T47D (cell line): ENCODE results near the gene UBXN4.
"Not testable (repeated sequence)": the region's sequence is repeated elsewhere in the genome, so short reads cannot be mapped to it uniquely, and the experiment has no call there.

Experiments used
- DNase-seq, 2 experiments: peaks; one replicate each; pipeline versions ENCODE4 v3.0.0 to v3.0.0-alpha.2; 2011 to 2012; ENCODE audit warnings: low read depth in 1 of 2, low spot score in 1 of 2
- JUND ChIP-seq: IDR thresholded peaks from 2 replicates; pipeline ENCODE4 v1.6.1; 2012; ENCODE audit warnings: low read depth
- in situ Hi-C: cut with HindIII; loops from 2 replicates; pipeline ENCODE4 v1.10.0; 2016; ENCODE audit warnings: low sequenced_read_pairs, low pct_unique_long_range_greater_than_20kb

The UBXN4 gene, protein sequence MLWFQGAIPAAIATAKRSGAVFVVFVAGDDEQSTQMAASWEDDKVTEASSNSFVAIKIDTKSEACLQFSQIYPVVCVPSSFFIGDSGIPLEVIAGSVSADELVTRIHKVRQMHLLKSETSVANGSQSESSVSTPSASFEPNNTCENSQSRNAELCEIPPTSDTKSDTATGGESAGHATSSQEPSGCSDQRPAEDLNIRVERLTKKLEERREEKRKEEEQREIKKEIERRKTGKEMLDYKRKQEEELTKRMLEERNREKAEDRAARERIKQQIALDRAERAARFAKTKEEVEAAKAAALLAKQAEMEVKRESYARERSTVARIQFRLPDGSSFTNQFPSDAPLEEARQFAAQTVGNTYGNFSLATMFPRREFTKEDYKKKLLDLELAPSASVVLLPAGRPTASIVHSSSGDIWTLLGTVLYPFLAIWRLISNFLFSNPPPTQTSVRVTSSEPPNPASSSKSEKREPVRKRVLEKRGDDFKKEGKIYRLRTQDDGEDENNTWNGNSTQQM

DNA sequence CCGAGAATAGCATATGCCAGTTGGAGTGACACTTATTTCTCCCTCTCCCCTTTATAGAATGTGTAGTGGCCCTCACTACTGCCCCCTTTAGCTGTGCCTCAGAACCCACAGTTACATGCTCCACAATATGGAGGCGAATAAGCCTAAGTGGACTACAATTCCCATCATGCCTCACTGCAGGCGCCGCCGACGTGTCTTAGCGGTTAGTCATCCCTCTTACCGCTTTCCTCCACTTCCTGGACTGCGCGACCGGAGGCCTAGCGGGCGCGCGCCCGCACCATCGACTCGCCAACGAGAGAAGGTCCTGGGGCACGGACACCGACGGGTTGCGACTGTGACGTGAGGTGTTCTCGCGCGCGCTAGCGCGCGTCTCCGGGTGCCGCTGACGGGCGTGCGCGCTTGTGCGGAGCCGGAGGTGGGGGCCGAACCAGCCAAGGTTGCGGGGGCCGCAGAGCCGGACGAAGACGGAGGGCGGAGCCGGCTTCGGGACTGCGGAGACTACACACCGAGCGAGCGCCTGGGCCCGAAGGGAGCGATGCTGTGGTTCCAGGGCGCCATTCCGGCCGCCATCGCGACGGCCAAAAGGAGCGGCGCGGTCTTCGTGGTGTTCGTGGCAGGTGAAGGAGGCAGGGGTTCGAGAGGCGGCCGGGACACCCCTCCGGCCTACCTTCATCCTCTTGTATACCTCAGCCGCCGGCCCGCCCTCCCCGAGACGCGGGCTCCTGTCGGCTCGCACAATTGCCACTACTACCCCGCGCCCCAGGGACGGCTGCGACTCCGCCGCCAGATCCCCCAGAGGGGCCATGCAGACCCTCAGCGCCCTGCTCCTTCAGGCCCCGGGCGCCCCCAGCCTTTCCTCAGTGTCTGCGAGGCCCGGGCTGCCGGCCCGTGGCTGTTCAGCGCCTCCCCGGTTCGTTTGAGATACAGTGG is at the start of gene UBXN4:
Gene UBXN4, plus strand, starts transcription at position 461 of the 930 bp plus-strand sequence. Its CDS starts 75 bp downstream, at position 536.
- DNase-seq, result peak; percentile 78 to 98
- TF ChIP-seq JUND, result no peak
- in situ Hi-C loops, result no loop called here

DNA sequence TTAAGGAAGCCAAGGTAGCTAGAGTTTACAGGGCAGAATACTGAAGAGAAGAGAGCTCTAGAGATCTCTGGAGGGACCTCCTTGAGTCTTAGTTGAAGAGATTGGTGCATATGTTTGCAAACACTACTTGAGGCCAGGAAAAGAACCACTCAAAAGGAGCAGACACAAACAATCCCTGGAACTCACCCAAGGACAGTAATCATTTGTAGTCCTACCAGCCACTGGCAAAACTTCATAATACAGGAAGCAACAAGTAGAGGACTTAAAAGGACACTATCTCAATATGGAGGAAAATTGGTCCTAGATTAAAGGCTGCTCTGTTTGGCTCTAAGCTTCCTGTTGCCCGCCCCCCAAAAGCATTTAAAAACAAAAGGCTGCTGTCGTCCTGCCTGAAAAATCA is 46.9 kb upstream of the UBXN4 start:
- no peak for TF ChIP-seq JUND
- DNase-seq, result no peak

DNA sequence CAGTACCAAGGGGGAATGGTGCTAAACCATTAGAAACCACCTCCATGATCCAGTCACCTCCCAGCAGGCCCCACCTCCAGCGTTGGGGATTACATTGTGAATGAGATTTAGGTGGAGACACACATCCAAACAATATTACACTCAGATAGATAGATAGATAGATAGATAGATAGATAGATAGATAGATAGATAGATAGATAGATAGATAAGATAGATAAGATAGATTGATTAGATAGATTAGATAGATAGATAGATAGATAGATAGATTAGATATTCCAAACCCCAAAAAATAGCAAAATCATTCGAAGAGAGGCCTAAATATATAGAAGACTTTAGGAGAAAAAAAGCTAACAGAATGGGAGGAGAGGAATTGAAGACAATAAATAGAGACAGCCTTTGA is 42.8 kb upstream of the UBXN4 start:
- TF ChIP-seq JUND, result no peak
- in situ Hi-C loops, result no loop called here
- no peak for DNase-seq

More for the DNA sequence above, 46.9 kb upstream of the UBXN4 start:
- in situ Hi-C loops, result no loop called here

DNA sequence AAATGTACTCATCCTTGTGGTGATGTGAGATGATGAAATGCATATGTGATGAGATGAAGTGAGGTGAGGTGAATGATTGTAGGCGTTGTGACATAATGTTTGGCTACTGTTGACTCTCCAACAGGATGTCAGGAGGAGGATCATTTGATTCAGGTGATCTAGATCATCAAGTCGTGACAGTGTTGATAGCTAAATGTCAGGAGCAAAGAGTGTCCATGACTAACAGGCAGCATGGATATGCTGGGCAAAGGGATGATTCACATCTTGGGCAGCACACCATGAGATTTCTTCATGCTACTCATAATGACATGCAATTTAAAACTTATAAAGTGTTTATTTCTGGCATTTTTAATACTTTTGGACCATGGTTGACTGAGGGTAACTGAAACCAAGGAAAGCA is 40.2 kb upstream of the UBXN4 start:
- no peak for DNase-seq
- in situ Hi-C loops, result no loop called here
- TF ChIP-seq JUND, result no peak

DNA sequence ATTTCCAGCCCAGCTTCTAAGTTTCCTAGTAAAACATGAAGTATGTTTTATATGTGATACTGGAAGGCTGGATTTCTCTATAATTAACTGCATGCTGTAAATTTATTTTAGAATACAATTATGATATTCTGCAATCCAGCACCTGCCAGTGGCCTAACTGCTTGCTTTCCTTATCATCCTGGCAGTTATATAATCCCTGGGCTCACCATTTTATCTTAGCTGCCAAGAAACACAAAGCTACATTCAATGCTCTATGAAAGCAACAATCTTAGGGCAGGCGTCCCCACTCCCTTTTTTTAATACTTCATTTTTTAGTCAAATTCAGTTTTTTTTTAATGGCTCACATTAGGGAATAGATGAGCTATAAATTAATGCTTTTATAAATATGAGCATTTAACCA is 38.4 kb upstream of the UBXN4 start:
- in situ Hi-C loops, result no loop called here
- TF ChIP-seq JUND, result no peak
- no peak for DNase-seq

DNA sequence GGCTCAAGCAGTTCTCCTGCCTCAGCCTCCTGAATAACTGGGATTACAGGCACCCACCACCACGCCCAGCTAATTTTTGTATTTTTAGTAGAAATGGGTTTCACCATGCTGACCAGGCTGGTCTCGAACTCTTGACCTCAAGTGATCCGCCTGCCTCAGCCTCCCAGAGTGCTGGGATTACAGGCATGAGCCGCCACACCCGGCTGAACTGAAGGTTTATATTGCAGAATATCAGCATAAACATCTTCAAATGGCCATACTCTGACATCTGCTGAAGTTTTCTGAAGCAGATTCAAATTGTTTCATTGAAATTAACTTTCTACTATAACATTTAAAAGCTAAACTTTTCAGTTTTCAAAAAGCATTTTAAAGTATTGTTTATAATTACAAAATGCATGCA is 37.6 kb upstream of the UBXN4 start:
- in situ Hi-C loops, DNase-seq: not testable (repeated sequence)

DNA sequence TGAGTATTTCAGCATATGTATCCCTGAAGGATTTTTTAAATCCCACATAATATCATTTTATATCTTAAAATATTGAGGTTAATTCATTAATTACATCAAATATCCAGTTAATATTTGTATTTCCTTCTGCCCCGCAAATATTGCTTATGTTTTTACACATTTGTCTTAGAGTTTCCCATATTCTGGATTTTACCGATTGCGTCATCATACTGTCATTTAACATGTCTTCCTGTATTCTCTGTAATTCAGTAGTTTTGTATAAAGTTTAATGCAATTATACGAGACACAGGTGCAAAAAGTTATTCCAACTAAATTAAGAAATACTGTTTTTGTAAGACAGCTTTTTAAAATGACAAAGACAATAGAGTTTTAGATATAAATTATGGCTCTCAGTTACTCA is 33.5 kb upstream of the UBXN4 start:
- DNase-seq, result no peak
- in situ Hi-C loops, result no loop called here
- no peak for TF ChIP-seq JUND

DNA sequence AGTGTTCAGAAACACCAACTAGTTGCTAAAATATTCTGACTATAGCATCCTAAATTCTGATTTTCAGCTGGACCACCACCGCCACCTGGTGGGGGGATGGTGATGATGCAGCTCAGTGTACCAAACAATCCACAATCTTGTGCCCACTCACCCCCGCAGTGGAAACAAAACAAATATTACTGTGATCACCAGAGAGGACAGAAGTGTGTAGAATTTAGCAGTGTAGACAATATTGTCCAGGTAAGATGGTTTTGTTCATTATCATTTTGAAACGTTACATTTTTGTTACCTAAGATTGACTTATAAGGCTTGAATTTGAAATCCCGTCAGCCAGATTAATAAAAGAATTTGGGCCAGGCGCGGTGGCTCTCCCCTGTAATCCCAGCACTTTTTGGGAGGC is 31.7 kb upstream of the UBXN4 start:
- DNase-seq, result peak; percentile 18 to 39
- in situ Hi-C loops, result no loop called here
- TF ChIP-seq JUND, result no peak

DNA sequence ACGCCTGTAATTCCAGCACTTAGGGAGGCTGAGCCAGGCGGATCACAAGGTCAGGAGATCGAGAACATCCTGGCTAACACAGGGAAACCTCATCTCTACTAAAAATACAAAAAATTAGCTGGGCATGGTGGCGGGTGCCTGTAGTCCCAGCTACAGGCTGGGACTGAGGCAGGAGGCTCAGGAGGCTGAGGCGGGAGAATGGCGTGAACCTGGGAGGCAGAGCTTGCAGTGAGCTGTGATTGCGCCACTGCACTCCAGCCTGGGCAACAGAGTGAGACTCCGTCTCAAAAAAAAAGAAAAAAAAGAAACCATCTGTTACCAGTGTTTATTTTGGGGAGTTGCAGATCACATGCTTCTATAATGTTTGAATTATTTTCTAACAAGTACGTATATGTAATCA is 26.6 kb upstream of the UBXN4 start:
- in situ Hi-C loops, DNase-seq: not testable (repeated sequence)

DNA sequence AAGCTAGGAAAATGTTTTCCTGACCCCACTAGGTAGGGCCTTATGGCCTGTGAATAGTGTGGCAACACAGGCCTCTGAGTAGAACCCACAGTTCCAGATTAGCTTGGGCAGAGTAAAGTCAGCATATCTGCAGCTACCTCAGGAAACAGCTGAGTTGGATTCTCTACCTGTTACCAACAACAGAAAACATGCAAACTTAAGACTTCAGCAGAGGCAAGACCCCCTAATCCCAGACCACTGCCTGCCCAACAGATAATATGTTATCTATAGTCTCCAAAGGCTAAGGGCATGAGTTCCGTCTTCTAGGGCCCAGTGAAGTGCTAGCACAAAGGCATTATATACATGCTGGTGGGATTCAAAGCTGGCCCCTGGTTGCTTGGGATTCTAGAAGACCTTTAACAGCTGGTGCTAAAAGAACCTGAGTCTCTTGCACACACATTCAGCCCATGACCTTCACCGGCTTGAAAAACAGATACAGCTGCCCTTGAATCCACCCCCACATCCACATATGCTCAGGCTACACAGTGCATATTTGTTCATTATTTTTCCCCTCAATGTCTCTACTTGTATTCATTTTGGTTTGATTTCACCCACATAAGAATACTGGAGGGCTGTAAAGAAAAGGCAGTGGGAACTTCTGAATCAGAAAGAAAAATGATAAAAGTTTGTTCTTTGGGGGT is 13.5 kb upstream of the UBXN4 start:
- DNase-seq, result no peak
- in situ Hi-C loops, result no loop called here
- no peak for TF ChIP-seq JUND

DNA sequence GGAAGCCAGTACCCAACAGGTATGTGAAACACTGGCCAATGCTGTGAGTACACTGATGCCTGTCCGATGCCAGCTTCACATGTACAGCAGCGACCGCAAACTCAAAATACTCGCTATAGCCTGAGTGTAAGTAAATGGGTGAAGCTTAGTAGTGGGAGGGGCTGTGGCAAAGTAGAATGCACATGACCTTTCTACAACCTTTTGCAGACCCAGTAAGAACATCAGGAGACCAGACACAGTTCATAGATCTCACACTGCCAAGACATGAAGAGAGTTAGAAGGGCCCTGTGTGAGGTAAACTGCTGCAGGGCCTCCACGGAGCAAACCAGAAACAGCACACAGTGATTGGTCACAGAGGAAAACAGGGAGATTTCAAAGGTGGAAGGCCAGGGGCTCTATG is 9.1 kb upstream of the UBXN4 start:
- no peak for DNase-seq
- no peak for TF ChIP-seq JUND
- in situ Hi-C loops, result no loop called here

DNA sequence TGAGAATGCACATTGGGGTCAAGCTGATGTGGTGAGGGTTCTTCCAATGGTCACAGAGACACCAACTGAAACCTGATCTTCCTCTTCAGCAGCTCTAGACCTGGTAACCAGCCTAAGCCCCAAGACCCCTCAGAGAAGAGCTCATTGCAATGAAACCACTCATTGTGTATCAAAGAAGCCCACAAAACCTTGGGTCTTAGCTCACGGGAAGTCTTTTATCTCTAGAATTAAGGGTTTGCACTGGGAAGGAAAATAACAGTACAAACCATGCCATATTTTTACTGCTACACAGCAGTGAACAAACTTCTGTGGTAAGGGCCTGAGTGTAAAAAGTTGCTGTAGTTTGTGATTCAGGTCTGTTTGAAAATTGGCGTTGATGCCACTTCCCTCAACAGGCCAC is 8.6 kb upstream of the UBXN4 start:
- DNase-seq, result no peak
- TF ChIP-seq JUND, result no peak
- in situ Hi-C loops, result no loop called here
